Keratinocyte (primary cell): ENCODE measurements around the gene JDP2. TPM values are rescaled to one million over a fixed set of nuclear protein-coding genes. Genes with fewer than 3 reads are reported as not detected.

ENCODE experiments used
- DNase-seq: peaks from one replicate; pipeline ENCODE4 v3.0.0-alpha.2; 2011; ENCODE audit warnings: low read depth, missing footprints, low spot score
- FAIRE-seq: peaks from 2 replicates; lab custom pipeline; 2011; peaks lifted over from hg19 to GRCh38; lab: Jason Lieb, UNC
- H2AFZ ChIP-seq: 2 replicates; pipeline ENCODE4 v1.6.0; 2012; ENCODE audit warnings: low read length, control low read depth, inconsistent platforms; ENCODE audit not compliant: control insufficient read depth
- H3K27ac ChIP-seq: 2 replicates; pipeline ENCODE4 v1.5.1; 2011; ENCODE audit warnings: low read length; ENCODE audit not compliant: control insufficient read depth, insufficient read depth
- H3K27me3 ChIP-seq: 3 replicates; pipeline ENCODE4 v1.6.0; 2011; ENCODE audit warnings: low read length; ENCODE audit not compliant: control insufficient read depth, insufficient read depth; ENCODE audit errors: extremely low read depth
- H3K36me3 ChIP-seq, 2 experiments: 2 replicates in 1 of 2; 3 replicates in 1 of 2; pipeline ENCODE4 v1.5.1; 2011; ENCODE audit warnings: low read length in 2 of 2, mild to moderate bottlenecking in 1 of 2; ENCODE audit not compliant: control insufficient read depth in 2 of 2, insufficient read depth in 2 of 2; ENCODE audit errors: extremely low read depth in 1 of 2
- H3K4me1 ChIP-seq: 3 replicates; pipeline ENCODE4 v1.5.1; 2011; ENCODE audit warnings: low read length; ENCODE audit not compliant: control insufficient read depth, insufficient read depth; ENCODE audit errors: extremely low read depth
- H3K4me2 ChIP-seq: 3 replicates; pipeline ENCODE4 v1.6.0; 2011; ENCODE audit warnings: low read depth, low read length; ENCODE audit not compliant: control insufficient read depth, insufficient read depth; ENCODE audit errors: extremely low read depth
- H3K4me3 ChIP-seq, 3 experiments: fragments of 200-600 bp in 1 of 3; sonication (generic) in 1 of 3; 2 replicates in 2 of 3; 3 replicates in 1 of 3; pipeline ENCODE4 v1.5.1; 2011 to 2016; ENCODE audit warnings: low read length in 3 of 3, mild to moderate bottlenecking in 3 of 3, control low read depth in 2 of 3, inconsistent platforms in 1 of 3, low read depth in 1 of 3, mixed read lengths in 1 of 3, mixed run types in 1 of 3, moderate library complexity in 1 of 3; ENCODE audit not compliant: control insufficient read depth in 2 of 3, insufficient read depth in 2 of 3; ENCODE audit errors: extremely low read depth in 1 of 3
- H3K79me2 ChIP-seq: 2 replicates; pipeline ENCODE4 v1.6.0; 2012; ENCODE audit warnings: low read length; ENCODE audit not compliant: control insufficient read depth, insufficient read depth
- H3K9ac ChIP-seq: 3 replicates; pipeline ENCODE4 v1.6.0; 2011; ENCODE audit warnings: low read length; ENCODE audit not compliant: control insufficient read depth, insufficient read depth; ENCODE audit errors: extremely low read depth
- H3K9me1 ChIP-seq: 3 replicates; pipeline ENCODE4 v1.6.0; 2011; ENCODE audit warnings: low read length; ENCODE audit not compliant: control insufficient read depth, insufficient read depth; ENCODE audit errors: extremely low read depth
- H3K9me3 ChIP-seq: 2 replicates; pipeline ENCODE4 v1.5.1; 2012; ENCODE audit warnings: low read depth, low read length; ENCODE audit not compliant: control insufficient read depth
- H4K20me1 ChIP-seq: 3 replicates; pipeline ENCODE4 v1.6.0; 2011; ENCODE audit warnings: low read length; ENCODE audit not compliant: control insufficient read depth, insufficient read depth; ENCODE audit errors: extremely low read depth
- EZH2 ChIP-seq: IDR thresholded peaks from one replicate; pipeline ENCODE4 v1.6.1; 2012; ENCODE audit warnings: inconsistent platforms, mild to moderate bottlenecking, low read length, moderate library complexity
- dilution Hi-C: fragments of 300-500 bp; cut with MboI; formaldehyde crosslinking; loops from one replicate; pipeline ENCODE4 v1.7.0; 2020; ENCODE audit warnings: low sequenced_read_pairs; ENCODE audit not compliant: extremely low pct_ligation_motif_present
- polyA plus RNA-seq, 5 experiments: library from polyadenylated mRNA; depleted of rRNA in 3 of 5; stranded (reverse) in 3 of 5; stranded (forward) in 1 of 5; unstranded in 1 of 5; fragments of >200 nt; gene quantifications; 1 replicate in 1 of 5; 2 replicates in 3 of 5; 3 replicates in 1 of 5; pipeline versions ENCODE4 v1.2.1 to v1.2.3, GENCODE V29; 2011 to 2012; ENCODE audit warnings: missing spikeins in 2 of 5, low read depth in 1 of 5, low replicate concordance in 1 of 5
- TF ChIP-seq, protein P1 (sequence below), 3 experiments: IDR thresholded peaks in 1 of 3; conservative IDR thresholded peaks in 1 of 3; optimal IDR thresholded peaks in 1 of 3; 2 replicates in 2 of 3; 3 replicates in 1 of 3; pipeline versions ENCODE3 to v1.5.1; 2011; ENCODE audit warnings: low read length in 3 of 3, mild to moderate bottlenecking in 3 of 3, moderate library complexity in 2 of 3, control low read depth in 1 of 3, inconsistent platforms in 1 of 3; ENCODE audit not compliant: insufficient read depth in 2 of 3; ENCODE audit errors: extremely low read depth in 1 of 3

JDP2 gene
- polyA plus RNA-seq, 1 donor (not counting 4 experiments of a cell fraction or from before 2014, with no cell fraction given), result 13.5 TPM

DNA sequence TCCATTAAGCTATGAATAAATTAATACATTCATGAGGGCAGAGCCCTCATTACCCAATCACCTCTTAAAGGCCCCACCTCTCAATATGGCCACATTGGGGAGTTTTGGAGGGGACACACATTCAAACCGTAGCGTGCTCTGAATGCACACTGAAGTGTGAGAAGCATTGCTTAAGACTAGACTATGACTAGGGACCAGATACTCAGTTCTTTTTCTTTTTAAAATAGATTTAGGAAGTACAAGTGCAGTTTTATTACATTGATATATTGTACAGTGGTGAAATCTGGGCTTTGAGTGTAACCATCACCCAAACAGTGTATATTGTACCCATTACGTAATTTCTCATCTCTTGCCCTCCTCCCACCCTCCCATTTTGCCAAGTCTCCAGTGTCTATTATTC, 21.0 kb upstream of the JDP2 start:
- H3K9ac ChIP-seq, result no peak overlapping the region
- no peaks in the 10 kb centered on the region for H3K79me2 ChIP-seq
- dilution Hi-C loops, result no loop called here
- H3K27me3 ChIP-seq, result peaks cover 3% of the 10 kb centered on the region
- H4K20me1 ChIP-seq, result no peaks in the 10 kb centered on the region
- H3K4me1 ChIP-seq, result no peaks in the 10 kb centered on the region
- no peak overlapping the region for H3K4me2 ChIP-seq
- FAIRE-seq (no peak), DNase-seq (no peak)
- H3K9me1 ChIP-seq, result no peaks in the 10 kb centered on the region
- no peak overlapping the region for H3K4me3 ChIP-seq
- no peaks in the 10 kb centered on the region for H3K36me3 ChIP-seq
- H2AFZ ChIP-seq, result no peak overlapping the region
- H3K27ac ChIP-seq, result no peak overlapping the region
- TF ChIP-seq, protein P1, sequence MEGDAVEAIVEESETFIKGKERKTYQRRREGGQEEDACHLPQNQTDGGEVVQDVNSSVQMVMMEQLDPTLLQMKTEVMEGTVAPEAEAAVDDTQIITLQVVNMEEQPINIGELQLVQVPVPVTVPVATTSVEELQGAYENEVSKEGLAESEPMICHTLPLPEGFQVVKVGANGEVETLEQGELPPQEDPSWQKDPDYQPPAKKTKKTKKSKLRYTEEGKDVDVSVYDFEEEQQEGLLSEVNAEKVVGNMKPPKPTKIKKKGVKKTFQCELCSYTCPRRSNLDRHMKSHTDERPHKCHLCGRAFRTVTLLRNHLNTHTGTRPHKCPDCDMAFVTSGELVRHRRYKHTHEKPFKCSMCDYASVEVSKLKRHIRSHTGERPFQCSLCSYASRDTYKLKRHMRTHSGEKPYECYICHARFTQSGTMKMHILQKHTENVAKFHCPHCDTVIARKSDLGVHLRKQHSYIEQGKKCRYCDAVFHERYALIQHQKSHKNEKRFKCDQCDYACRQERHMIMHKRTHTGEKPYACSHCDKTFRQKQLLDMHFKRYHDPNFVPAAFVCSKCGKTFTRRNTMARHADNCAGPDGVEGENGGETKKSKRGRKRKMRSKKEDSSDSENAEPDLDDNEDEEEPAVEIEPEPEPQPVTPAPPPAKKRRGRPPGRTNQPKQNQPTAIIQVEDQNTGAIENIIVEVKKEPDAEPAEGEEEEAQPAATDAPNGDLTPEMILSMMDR (optimal IDR thresholded peaks at IDR 0.05 in 1 of 3, IDR thresholded peaks at IDR 0.05 in 1 of 3, conservative IDR thresholded peaks at IDR 0.05 in 1 of 3; ENCODE audit: extremely low read depth in 1 of 3, insufficient read depth in 2 of 3, low read length in 3 of 3), result no peak
- TF ChIP-seq EZH2, result no peak
- H3K9me3 ChIP-seq, result no peaks in the 10 kb centered on the region

DNA sequence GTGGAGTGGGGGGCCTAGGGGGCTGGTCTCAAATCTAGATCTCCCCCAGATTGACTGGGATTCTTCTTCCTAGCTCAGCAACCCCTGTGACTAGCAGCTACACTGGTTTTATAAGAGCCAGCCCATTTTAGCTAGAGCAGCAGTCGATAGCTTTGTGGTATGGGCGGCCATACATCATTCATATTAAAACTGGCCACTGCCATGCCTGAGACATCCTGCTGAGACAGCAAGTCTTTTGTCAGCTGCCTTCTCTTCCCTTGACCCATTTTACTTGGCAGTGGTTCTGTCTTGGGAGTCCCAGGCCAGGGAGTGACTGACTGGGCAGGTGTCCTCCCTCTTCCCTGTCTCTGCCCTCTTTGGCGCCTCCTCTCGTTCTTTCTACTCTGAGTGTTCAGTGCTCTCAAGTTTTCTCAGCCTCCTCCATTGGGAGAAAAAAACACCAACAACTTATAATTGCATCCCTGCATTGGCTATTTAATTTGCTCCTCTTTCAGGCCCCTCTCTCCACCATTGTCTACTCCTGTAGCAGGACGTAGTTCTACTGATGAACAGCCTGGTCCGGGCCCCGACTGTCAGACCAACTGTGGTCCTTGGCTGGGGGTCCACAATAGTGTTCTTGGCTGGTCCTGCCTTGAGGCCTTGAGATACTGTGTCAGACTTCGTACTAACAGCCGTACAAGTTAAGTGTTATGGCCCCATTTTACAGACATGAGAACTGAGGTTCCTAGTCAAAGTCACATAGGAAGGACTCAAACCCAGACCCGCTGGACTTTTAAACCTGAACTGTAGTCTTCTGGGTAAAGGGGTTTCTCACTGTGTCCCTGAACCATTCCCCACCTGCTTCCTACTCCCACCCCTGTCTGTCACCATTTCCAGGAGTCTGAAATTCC, 18.3 kb upstream of the JDP2 start:
- Histone ChIP-seq H4K20me1 (no peaks in the 10 kb centered on the region), H2AFZ (no peak overlapping the region), H3K4me2 (no peak overlapping the region), H3K9me1 (no peaks in the 10 kb centered on the region), H3K79me2 (no peaks in the 10 kb centered on the region), H3K27me3 (peaks cover 5% of the 10 kb centered on the region), H3K36me3 (no peaks in the 10 kb centered on the region), H3K4me1 (no peaks in the 10 kb centered on the region), H3K9ac (no peak overlapping the region), H3K4me3 (no peak overlapping the region), H3K27ac (no peak overlapping the region), H3K9me3 (no peaks in the 10 kb centered on the region)
- dilution Hi-C loops, result no loop called here
- TF ChIP-seq, protein P1 (optimal IDR thresholded peaks at IDR 0.05 in 1 of 3, IDR thresholded peaks at IDR 0.05 in 1 of 3, conservative IDR thresholded peaks at IDR 0.05 in 1 of 3; ENCODE audit: extremely low read depth in 1 of 3, insufficient read depth in 2 of 3, low read length in 3 of 3), result no peak
- no peak for TF ChIP-seq EZH2
- no peak for DNase-seq
- FAIRE-seq, result no peak
